SHP77 (cell line): ENCODE measurements around the gene CNTN1.

ENCODE experiments used
- DNase-seq, 2 experiments: peaks; one replicate each; lab custom pipeline; 2025; lab: John Stamatoyannopoulos, UW

Gene CNTN1

GRCh38 chr12:41120211-41120610, 428.0 kb downstream of the CNTN1 start:
- DNase-seq, result no peak

GRCh38 chr12:41121374-41121773, 429.1 kb downstream of the CNTN1 start:
- DNase-seq, result no peak
